Activated CD4-positive, alpha-beta T cell treated with anti-CD3 and anti-CD28 coated beads, Interleukin-2, amount 10 ng/mL, durations not matched to agents 24 days and 14 days (primary cell): Measurements from ENCODE around the gene JAK1. TPM values are rescaled to one million over a fixed set of nuclear protein-coding genes. Genes with fewer than 3 reads are reported as not detected.
"Not testable (repeated sequence)": the region's sequence is repeated elsewhere in the genome, so short reads cannot be mapped to it uniquely, and the experiment has no call there.

Source experiments
- DNase-seq: peaks from one replicate; pipeline ENCODE4 v3.0.0; 2022
- H3K27ac Mint-ChIP-seq: one replicate; pipeline ENCODE4 v1.8.0; 2022; ENCODE audit warnings: mild to moderate bottlenecking, mixed read lengths
- H3K27me3 Mint-ChIP-seq: one replicate; pipeline ENCODE4 v1.8.0; 2022; ENCODE audit warnings: mixed read lengths
- H3K36me3 Mint-ChIP-seq: one replicate; pipeline ENCODE4 v1.8.0; 2022; ENCODE audit warnings: low read depth, mild to moderate bottlenecking, mixed read lengths
- H3K4me1 Mint-ChIP-seq: one replicate; pipeline ENCODE4 v1.8.0; 2021; ENCODE audit warnings: mixed read lengths
- H3K4me3 Mint-ChIP-seq: one replicate; pipeline ENCODE4 v1.8.0; 2022; ENCODE audit warnings: mild to moderate bottlenecking, moderate library complexity, mixed read lengths
- H3K9me3 Mint-ChIP-seq: one replicate; pipeline ENCODE4 v1.8.0; 2021; ENCODE audit warnings: mixed read lengths
- intact Hi-C: fragments of 100-400 bp; cut with micrococcal nuclease; formaldehyde crosslinking; loops from one replicate; pipeline ENCODE4 v1.15.1; 2023
- total RNA-seq: library from RNA; stranded (reverse); gene quantifications from 2 replicates; pipeline ENCODE4 v1.2.3, GENCODE V29; 2022

JAK1 gene
- total RNA-seq, 1 donor from 2014 or later, result 86.6 TPM

GRCh38 chr1:64828829-64829228, 137.5 kb downstream of the JAK1 start:
- DNase-seq, result no peak

GRCh38 chr1:64826991-64827390, 139.4 kb downstream of the JAK1 start:
- Mint-ChIP-seq H3K27ac (peak overlapping the region; percentile 73), H3K4me3 (peak overlapping the region; percentile 44), H3K36me3 (peaks cover 10% of the 10 kb centered on the region), H3K9me3 (no peaks in the 10 kb centered on the region), H3K27me3 (peaks cover 3% of the 10 kb centered on the region), H3K4me1 (peaks cover 36% of the 10 kb centered on the region)
- peak; percentile 68 for DNase-seq
- intact Hi-C loops, result loop anchor here (5.0 kb wide), 1 partner anchor 175 kb away; no protein-coding TSS in a partner anchor

More at GRCh38 chr1:64828829-64829228, 137.5 kb downstream of the JAK1 start:
- peaks cover 3% of the 10 kb centered on the region for H3K27me3 Mint-ChIP-seq
- H3K4me3 Mint-ChIP-seq, result no peak overlapping the region
- intact Hi-C loops, result loop anchor here (5.0 kb wide), 1 partner anchor 173 kb away; no protein-coding TSS in a partner anchor
- H3K36me3 Mint-ChIP-seq, result peaks cover 27% of the 10 kb centered on the region
- peaks cover 36% of the 10 kb centered on the region for H3K4me1 Mint-ChIP-seq
- no peaks in the 10 kb centered on the region for H3K9me3 Mint-ChIP-seq
- H3K27ac Mint-ChIP-seq, result peak overlapping the region; percentile 18

DNA sequence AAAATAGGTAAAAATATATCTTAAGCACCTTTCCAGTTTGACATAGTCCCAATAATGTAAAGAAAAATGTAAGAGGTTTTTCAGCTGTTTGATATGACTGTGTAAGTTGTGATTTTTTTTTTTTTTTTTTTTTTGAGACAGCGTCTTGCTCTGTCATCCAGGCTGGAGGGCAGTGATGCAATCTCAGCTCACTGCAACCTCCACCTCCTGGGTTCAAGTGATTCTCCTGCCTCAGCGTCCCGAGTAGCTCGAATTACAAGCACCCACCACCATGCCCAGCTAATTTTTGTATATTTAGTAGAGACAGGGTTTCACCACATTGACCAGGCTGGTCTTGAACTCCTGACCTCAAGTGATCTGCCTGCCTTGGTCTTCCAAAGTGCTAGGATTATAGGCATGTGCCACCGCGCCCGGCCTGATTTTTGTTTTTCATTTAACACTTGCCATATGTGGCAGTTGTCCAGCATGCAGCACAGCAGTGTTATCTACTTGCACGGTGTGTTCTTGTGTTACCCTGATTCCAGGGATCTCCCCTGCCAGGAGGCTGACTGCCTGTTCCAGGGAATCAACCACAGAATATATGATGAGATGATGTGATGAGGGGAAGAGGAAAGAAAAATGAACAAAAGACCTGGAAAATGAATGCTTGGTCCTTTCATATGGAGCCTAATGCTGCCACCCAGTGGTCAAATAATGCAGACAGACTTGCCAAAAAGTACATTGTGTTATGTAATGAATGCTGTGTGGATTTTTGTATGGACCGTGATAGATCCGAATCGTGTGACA, 142.5 kb downstream of the JAK1 start:
- intact Hi-C loops, result loop anchor here (1.0 to 5.0 kb wide), 3 partner anchors 77 to 555 kb away; partner anchors contain the start of gene RAVER2
- Mint-ChIP-seq H3K36me3 (peaks cover 2% of the 10 kb centered on the region), H3K27ac (no peak overlapping the region), H3K4me1 (peaks cover 28% of the 10 kb centered on the region), H3K9me3 (no peaks in the 10 kb centered on the region), H3K4me3 (no peak overlapping the region), H3K27me3 (peaks cover 3% of the 10 kb centered on the region)
- DNase-seq, result peak; percentile 88

DNA sequence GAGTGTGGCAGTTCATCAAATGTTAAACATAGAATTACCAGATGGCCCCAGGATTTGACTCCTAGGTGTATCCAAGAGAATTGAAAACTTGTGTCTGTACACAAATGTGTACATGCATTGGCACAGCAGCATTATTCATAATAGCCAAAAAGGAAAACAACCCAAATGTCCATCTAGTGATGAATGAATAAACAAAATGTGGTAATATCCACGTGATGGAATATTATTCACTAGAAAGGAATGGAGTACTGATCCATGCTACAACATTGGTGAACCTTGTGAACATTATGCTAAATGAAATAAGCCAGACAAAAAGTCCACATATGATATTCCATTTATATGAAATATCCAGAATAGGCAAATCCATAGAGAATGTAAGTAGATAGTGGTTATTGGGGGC, 143.7 kb downstream of the JAK1 start:
- Mint-ChIP-seq H3K4me3 (no peak overlapping the region), H3K27ac (no peak overlapping the region), H3K27me3 (peaks cover 3% of the 10 kb centered on the region), H3K4me1 (peaks cover 17% of the 10 kb centered on the region), H3K9me3 (no peaks in the 10 kb centered on the region), H3K36me3 (no peaks in the 10 kb centered on the region)
- peak; percentile 21 for DNase-seq
- intact Hi-C loops, result loop anchor here (5.0 kb wide), 1 partner anchor 75 kb away; the partner anchor contains the start of gene RAVER2

DNA sequence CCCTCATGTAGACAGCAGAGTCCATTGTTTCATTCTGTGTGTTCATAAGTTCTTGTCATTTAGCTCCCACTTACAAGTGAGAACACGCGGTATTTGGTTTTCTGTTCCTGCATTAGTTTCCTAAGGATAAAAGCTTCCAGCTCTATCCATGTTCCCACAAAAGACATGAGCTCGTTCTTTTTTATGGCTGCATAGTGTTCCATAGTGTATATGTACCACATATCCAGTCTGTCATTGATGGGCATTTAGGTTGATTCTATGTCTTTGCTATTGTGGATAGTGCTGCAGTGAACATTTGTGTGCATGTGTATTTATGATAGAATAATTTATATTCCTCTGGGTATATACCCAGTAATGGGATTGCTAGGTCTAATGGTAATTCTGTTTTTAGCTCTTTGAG, 145.8 kb downstream of the JAK1 start:
- not testable (repeated sequence) for H3K4me1 Mint-ChIP-seq, H3K4me3 Mint-ChIP-seq, H3K27ac Mint-ChIP-seq, H3K36me3 Mint-ChIP-seq, DNase-seq, H3K27me3 Mint-ChIP-seq, H3K9me3 Mint-ChIP-seq
- intact Hi-C loops, result loop anchor here (5.0 kb wide), 1 partner anchor 73 kb away; the partner anchor contains the start of gene RAVER2

- H3K4me3 Mint-ChIP-seq, H3K27ac Mint-ChIP-seq, DNase-seq, H3K36me3 Mint-ChIP-seq, intact Hi-C loops, H3K27me3 Mint-ChIP-seq, H3K9me3 Mint-ChIP-seq, H3K4me1 Mint-ChIP-seq: not testable (repeated sequence)
Observed at GRCh38 chr1:64817364-64817763, 149.0 kb downstream of the JAK1 start.

GRCh38 chr1:64814427-64814826, 151.9 kb downstream of the JAK1 start:
- peaks cover 5% of the 10 kb centered on the region for H3K27me3 Mint-ChIP-seq

DNA sequence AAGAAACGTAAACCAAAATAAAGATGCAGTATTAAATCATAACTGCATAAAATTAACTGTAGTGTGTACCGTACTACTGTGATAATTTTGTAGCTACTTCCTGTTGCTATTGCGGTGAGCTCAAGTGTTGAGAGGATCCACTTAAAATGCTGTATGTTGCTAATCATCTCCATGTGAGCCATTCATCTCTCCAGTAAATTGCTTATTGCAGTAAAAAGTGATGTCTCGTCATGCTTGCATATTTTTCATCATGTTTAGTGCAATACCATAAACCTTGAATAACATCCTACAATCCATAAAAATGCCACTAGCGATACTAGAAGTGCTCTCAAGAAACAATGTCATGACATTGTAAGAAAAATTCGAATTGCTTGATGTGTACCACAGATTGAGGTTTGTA, 155.2 kb downstream of the JAK1 start:
- intact Hi-C loops, result no loop called here
- peaks cover 4% of the 10 kb centered on the region for H3K27me3 Mint-ChIP-seq
- no peaks in the 10 kb centered on the region for H3K9me3 Mint-ChIP-seq
- DNase-seq, result no peak
- no peak overlapping the region for H3K4me3 Mint-ChIP-seq
- H3K4me1 Mint-ChIP-seq, result no peaks in the 10 kb centered on the region
- H3K27ac Mint-ChIP-seq, result no peak overlapping the region
- H3K36me3 Mint-ChIP-seq, result no peaks in the 10 kb centered on the region

More at GRCh38 chr1:64814427-64814826, 151.9 kb downstream of the JAK1 start:
- H3K27ac Mint-ChIP-seq, result no peak overlapping the region
- H3K36me3 Mint-ChIP-seq, result no peaks in the 10 kb centered on the region
- no peak for DNase-seq
- H3K9me3 Mint-ChIP-seq, result peaks cover 3% of the 10 kb centered on the region
- intact Hi-C loops, result no loop called here
- no peak overlapping the region for H3K4me3 Mint-ChIP-seq
- H3K4me1 Mint-ChIP-seq, result no peaks in the 10 kb centered on the region

DNA sequence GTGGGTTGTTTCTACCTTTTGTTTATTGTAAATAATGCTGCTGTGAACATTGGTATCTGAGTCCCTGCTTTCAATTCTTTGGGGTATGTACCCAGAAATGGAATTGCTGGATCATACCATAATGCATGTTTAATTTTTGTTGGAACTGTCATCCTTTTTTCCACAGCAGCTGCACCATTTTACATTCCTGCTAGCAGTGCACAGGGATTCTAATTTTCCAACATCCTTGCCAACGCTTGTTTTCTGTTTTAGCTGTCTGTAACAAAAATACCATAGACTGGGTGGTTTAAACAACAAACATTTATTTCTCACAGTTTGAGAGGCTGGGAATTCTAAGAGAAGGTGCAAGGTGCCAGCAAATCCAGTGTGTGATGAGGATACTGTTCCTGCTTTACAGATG, 156.3 kb downstream of the JAK1 start:
- no peak for DNase-seq
- no peaks in the 10 kb centered on the region for H3K4me1 Mint-ChIP-seq
- intact Hi-C loops, result no loop called here
- H3K36me3 Mint-ChIP-seq, result no peaks in the 10 kb centered on the region
- no peak overlapping the region for H3K27ac Mint-ChIP-seq
- H3K4me3 Mint-ChIP-seq, result no peak overlapping the region
- peaks cover 4% of the 10 kb centered on the region for H3K27me3 Mint-ChIP-seq
- no peaks in the 10 kb centered on the region for H3K9me3 Mint-ChIP-seq

DNA sequence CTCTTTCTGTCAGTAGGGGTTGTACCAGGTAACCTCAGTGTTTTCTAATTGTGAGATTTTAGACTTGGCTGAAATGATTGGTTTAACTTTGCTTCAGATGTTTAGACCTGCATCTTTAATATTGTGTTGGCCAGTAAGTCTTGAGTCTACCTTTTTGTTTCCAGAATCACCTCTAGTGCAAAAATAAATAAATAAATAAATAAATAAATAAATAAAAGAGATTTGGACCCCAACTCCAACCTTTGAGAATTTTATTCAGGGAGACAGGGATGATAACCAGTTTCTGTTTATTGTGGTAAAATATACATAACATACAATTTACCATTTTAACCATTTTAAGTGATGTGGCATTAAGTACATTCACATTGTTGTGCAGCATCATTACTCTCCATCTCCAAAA, 157.0 kb downstream of the JAK1 start:
- Mint-ChIP-seq H3K27ac (no peak overlapping the region), H3K4me1 (no peaks in the 10 kb centered on the region), H3K9me3 (no peaks in the 10 kb centered on the region), H3K4me3 (no peak overlapping the region), H3K27me3 (peaks cover 4% of the 10 kb centered on the region), H3K36me3 (no peaks in the 10 kb centered on the region)
- intact Hi-C loops, result no loop called here
- no peak for DNase-seq

DNA sequence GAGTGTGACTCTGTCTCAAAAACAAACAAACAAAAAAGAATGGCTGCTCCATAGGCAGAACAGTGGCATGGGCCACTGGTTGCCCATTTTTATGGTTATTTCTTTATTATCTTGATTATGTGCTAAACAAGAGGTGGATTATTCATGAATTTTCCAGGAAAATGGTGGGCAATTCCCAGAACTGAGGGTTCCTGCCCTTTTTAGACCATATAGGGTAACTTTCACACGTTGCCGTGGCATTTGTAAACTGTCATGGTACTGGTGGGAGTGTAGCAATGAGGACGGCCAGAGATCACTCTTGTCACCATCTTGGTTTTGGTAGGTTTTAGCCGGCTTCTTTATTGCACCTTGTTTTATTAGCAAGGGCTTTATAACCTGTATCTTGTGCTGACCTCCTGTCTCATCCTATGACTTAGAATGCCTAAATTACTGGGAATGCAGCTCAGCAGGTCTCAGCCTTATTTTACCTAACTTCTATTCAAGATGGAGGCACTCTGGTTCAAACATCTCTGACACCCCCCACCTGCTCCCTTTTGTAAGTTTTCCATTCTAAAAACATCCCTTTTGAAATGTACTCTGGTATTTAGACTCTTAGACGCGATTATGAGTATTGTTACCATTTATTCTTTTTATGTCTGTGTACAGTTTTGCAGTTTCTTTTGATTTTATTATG, 164.4 kb downstream of the JAK1 start:
- DNase-seq, result no peak
- H3K4me3 Mint-ChIP-seq, result no peak overlapping the region
- no peaks in the 10 kb centered on the region for H3K9me3 Mint-ChIP-seq
- no peak overlapping the region for H3K27ac Mint-ChIP-seq
- no peaks in the 10 kb centered on the region for H3K36me3 Mint-ChIP-seq
- intact Hi-C loops, result no loop called here
- no peaks in the 10 kb centered on the region for H3K4me1 Mint-ChIP-seq
- H3K27me3 Mint-ChIP-seq, result peaks cover 2% of the 10 kb centered on the region

DNA sequence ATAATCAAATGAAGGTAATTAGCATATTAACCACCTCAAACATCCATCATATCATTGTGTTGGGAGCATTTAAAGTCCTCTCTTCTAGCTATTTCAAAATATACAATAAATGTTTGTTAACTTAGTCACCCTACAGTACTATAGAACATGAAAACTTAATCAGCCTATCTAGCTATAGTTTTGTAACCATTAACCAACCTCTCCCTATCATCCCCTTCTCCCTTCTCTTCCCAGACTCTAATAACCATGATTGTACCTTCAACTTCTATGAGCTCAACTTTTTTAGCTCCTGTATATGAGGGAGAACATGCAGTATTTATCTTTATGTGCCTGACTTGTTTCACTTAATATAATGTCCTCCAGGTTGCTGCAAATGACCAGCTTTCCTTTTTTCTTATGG, 167.5 kb downstream of the JAK1 start:
- Mint-ChIP-seq H3K27me3 (peaks cover 8% of the 10 kb centered on the region), H3K9me3 (no peaks in the 10 kb centered on the region), H3K36me3 (no peaks in the 10 kb centered on the region), H3K4me3 (no peak overlapping the region), H3K27ac (no peak overlapping the region), H3K4me1 (no peaks in the 10 kb centered on the region)
- intact Hi-C loops, result no loop called here
- no peak for DNase-seq

- no peaks in the 10 kb centered on the region for H3K36me3 Mint-ChIP-seq
- peaks cover 14% of the 10 kb centered on the region for H3K9me3 Mint-ChIP-seq
- DNase-seq, result no peak
- H3K27me3 Mint-ChIP-seq, result no peaks in the 10 kb centered on the region
- no peak overlapping the region for H3K27ac Mint-ChIP-seq
- H3K4me1 Mint-ChIP-seq, result no peaks in the 10 kb centered on the region
- H3K4me3 Mint-ChIP-seq, result no peak overlapping the region
- intact Hi-C loops, result no loop called here
Observed at GRCh38 chr1:64790832-64791487, 175.4 kb downstream of the JAK1 start.
